GM21447 (cell line): ENCODE data around the gene OR52D1.

Experiments
- ATAC-seq: cut with Tn5 transposase; IDR thresholded peaks from one replicate; pipeline ENCODE4 v1.9.1; 2021; ENCODE audit not compliant: unreplicated experiment

Gene OR52D1

GRCh38 chr11:5509803-5510202 is 21.3 kb downstream of the OR52D1 start, which contains the start of gene UBQLN3:
TSS of gene UBQLN3 (minus strand) at chr11:5509957. CDS start at chr11:5509558, 399 bp downstream.
- no peak for ATAC-seq

GRCh38 chr11:5514841-5515240 is 26.4 kb downstream of the OR52D1 start:
- no peak for ATAC-seq

GRCh38 chr11:5516599-5516998 is 28.1 kb downstream of the OR52D1 start, which contains the start of gene UBQLNL:
TSS of gene UBQLNL (minus strand) at chr11:5516699. CDS start at chr11:5516441, 258 bp downstream.
- no peak for ATAC-seq

DNA sequence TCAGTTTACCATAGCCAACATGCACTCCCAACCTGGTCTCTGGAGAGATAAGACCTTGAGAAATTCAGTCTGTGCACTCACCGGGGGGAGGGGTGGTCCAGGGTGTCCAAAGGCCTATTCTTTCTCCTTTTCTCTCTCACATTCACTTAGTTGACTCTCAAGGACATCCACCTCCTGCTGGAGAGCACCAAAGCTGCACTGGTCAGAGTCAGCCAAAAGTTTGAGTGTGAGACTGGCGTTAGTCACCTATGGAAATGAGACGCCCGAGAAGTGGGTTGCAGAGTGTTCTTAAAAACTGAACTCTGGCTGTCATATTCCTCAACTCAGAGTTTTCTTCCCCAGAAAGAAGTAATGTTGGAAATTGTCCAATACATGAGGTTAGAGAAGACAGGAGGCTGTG is 33.1 kb downstream of the OR52D1 start:
- no peak for ATAC-seq

GRCh38 chr11:5522308-5522707 is 33.8 kb downstream of the OR52D1 start:
- no peak for ATAC-seq

GRCh38 chr11:5524756-5525155 is 36.3 kb downstream of the OR52D1 start:
- ATAC-seq, result no peak

GRCh38 chr11:5527716-5528115 is 39.2 kb downstream of the OR52D1 start:
- ATAC-seq, result no peak

DNA sequence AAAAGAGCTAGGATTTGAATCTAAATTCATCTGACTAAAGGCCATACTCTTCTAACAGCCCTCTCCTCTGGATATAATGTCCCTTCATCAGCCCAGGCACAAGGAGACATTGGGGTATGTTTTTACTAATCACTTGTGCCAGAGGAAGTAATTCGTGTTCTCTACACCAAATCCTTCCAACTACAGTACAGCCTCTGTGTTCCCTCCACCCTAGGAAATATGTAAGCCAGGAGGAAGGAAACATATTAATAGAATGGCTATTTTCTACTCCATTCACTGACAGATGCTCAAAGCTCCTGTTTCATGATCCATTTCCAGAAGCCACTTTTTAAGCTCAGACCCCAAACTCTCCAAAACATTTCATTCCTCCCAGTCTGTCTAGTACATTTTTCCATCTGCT is 40.0 kb downstream of the OR52D1 start:
- ATAC-seq, result no peak

DNA sequence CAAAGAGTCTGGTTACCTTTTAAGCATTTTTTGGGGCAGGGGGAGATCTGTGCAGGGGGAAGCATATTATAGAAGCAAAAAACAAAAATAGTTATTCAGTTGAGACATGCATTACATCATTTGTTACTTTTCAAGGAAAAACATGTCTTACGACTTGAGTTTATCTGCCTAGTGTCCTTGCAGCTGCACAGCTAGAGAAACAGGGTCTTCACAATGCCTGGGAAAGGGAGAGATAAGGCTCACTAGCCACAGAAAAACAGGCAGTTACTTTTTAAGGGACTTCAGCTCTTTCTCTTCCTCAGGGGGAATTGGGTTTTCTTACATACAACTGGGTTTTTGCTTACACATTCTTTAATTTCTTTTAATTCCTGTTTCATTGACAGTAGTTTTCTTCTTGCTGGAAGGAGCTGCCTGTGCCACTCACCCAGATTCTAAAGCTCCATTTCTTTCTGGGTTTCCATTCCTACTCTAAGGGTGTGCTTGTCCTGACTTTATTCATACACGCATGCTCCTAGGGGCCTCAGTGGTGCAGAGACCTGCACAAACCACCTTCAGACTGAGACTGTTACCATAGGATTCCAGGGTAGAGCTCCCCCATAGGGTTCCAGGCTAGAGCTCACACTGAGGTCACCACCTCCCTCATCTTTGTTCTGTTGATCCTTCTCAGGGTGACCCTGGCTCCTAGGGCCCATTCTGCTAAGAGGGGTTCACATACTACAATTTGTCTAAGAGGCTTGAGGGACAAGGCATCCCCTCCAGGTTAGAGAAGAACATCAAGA is 42.8 kb downstream of the OR52D1 start:
- ATAC-seq, result no peak

DNA sequence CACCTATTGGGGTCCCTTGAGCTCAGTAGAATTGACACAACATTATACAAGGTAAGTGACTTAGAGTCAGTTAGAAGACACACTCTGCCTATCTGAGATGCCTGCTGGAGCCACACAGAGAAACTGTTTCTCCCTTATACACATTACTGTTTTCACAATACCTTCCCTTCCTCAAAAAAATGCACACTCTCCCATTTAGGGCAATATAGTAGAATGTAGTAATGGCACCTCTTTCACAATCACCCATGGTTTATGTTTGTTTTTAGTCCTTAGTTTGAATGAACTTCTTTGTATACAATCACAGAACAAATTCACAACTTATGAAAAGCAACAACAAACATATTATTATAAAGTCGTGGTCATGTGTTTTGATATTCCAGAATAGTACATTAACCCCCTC is 45.6 kb downstream of the OR52D1 start:
- ATAC-seq, result no peak

GRCh38 chr11:5536482-5536881 is 48.0 kb downstream of the OR52D1 start:
- ATAC-seq, result no peak
